T-helper 17 cell (primary cell): Measurements from ENCODE around the gene PDGFRB. TPM values are rescaled to one million over a fixed set of nuclear protein-coding genes. Genes with fewer than 3 reads are reported as not detected.

Source experiments
- ATAC-seq: fragments of 150-1000 bp; cut with Tn5 transposase; 2 replicates; pipeline ENCODE4 v1.10.0; 2021; ENCODE audit warnings: mild to moderate bottlenecking, moderate library complexity
- DNase-seq, 3 donors: peaks; one replicate each; pipeline versions ENCODE4 v3.0.0 to v3.0.0-alpha.2; 2020 to 2021
- H3K9me3 ChIP-seq: one replicate; pipeline ENCODE4 v1.7.0; 2013; ENCODE audit warnings: low read length, mild to moderate bottlenecking; ENCODE audit not compliant: control insufficient read depth, poor library complexity, severe bottlenecking
- H3K27ac Mint-ChIP-seq: one replicate; pipeline ENCODE4 v1.8.0; 2022; ENCODE audit warnings: mild to moderate bottlenecking, moderate library complexity, mixed read lengths
- H3K27me3 Mint-ChIP-seq: one replicate; pipeline ENCODE4 v1.8.0; 2022; ENCODE audit warnings: mixed read lengths
- H3K36me3 Mint-ChIP-seq: one replicate; pipeline ENCODE4 v1.8.0; 2022; ENCODE audit warnings: low read depth, mixed read lengths
- H3K4me1 Mint-ChIP-seq: one replicate; pipeline ENCODE4 v1.8.0; 2022; ENCODE audit warnings: mild to moderate bottlenecking, mixed read lengths
- H3K4me3 Mint-ChIP-seq: one replicate; pipeline ENCODE4 v1.8.0; 2022; ENCODE audit warnings: mild to moderate bottlenecking, moderate library complexity, mixed read lengths
- total RNA-seq, 4 donors: library from RNA in 2 of 4; stranded (reverse) in 2 of 4; gene quantifications; one replicate each; pipeline ENCODE4 v1.2.3 and lab custom pipeline; 2022 to 2026

Gene PDGFRB
- total RNA-seq, 2 donors from 2014 or later: 0.57 TPM; not detected in 1

DNA sequence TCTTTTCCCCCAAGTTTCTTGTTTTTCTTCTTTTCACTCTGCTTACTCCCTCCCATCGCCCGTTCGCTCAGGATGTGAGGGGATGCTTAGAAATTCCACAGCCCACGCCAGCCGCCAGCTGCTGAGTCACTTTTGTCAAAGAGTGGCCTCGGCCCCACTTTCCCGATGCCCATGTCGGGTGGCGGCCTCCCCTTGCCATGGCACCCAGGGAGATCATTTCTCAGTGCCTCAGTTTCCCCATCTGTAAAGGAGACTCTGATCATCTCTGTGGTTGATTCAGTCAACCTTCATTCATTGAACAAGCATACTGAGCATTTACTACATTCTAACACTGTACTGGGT is 353 bp upstream of the PDGFRB start:
- Mint-ChIP-seq H3K27ac (peak overlapping the region; percentile 45), H3K4me1 (peaks cover 10% of the 10 kb centered on the region), H3K4me3 (peak overlapping the region; percentile 89), H3K36me3 (peaks cover 2% of the 10 kb centered on the region), H3K27me3 (peaks cover 44% of the 10 kb centered on the region)
- no peak for DNase-seq
- no peaks in the 10 kb centered on the region for H3K9me3 ChIP-seq
- no peak for ATAC-seq

DNA sequence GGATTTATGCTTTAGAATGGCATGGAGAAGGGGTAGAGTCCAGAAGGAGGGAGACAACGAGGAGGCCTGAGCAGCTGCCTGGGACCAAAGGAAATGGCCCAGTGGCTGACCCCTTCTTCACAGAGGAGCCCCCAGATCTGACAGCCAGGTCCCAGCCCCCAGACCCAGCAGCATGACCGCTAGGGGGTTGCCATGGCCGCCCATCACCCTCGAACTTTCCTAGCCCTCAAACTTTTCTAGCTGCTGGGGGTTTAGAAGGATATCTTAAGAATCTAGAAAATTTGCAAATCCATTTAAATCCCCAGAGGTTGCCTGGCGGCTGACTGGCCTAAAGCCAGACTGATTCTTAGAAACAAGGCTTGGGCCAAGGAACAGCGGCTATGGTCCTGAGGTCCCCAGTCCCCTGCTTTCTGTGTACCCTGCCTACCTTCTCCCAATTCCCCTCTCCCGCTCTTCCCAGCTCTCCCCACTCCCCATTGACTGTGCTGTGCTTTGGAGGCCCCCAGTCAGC is 972 bp downstream of the PDGFRB start:
- Mint-ChIP-seq H3K27ac (no peak overlapping the region), H3K36me3 (peaks cover 2% of the 10 kb centered on the region), H3K4me3 (peak overlapping the region; percentile 45), H3K27me3 (peaks cover 44% of the 10 kb centered on the region), H3K4me1 (peaks cover 9% of the 10 kb centered on the region)
- H3K9me3 ChIP-seq: no peaks in the 10 kb centered on the region
- ATAC-seq (no peak), DNase-seq (no peak)

DNA sequence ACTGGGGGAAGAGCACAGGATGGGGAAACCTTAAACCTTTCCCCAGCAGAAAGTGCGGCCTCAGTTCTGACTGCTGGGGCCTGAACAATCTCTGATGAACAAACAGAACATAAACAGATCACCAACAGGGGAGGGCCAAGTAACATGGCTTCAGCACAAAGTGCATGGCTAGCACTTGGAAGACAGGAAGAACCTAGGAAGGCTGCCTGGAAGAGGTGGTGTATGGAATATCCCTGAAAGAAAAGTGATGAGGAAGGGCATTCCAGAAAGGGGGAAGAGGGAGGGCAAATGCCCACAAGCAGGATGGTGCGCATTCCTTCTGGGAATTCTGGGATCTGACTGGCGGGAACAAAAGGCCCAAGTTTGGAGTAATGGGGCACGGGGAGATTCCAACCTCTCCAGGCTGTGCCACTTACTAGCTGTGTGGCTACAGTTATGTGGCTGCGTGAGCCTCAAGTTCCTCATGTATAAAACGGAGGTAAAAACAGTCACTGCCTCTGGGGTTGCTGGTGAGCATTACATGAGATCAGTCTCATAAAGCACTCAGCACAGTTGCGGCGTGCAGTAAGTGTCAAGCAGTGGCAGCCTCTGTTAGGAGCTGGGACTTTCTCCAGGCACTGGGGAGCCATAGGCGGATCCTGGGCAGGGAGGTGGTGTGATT is 1.6 kb downstream of the PDGFRB start:
- DNase-seq (no peak), ATAC-seq (peak; percentile 36)
- Mint-ChIP-seq H3K27ac (no peak overlapping the region), H3K4me1 (peaks cover 9% of the 10 kb centered on the region), H3K36me3 (peaks cover 2% of the 10 kb centered on the region), H3K4me3 (peak overlapping the region; percentile 45), H3K27me3 (peaks cover 44% of the 10 kb centered on the region)
- no peaks in the 10 kb centered on the region for H3K9me3 ChIP-seq

DNA sequence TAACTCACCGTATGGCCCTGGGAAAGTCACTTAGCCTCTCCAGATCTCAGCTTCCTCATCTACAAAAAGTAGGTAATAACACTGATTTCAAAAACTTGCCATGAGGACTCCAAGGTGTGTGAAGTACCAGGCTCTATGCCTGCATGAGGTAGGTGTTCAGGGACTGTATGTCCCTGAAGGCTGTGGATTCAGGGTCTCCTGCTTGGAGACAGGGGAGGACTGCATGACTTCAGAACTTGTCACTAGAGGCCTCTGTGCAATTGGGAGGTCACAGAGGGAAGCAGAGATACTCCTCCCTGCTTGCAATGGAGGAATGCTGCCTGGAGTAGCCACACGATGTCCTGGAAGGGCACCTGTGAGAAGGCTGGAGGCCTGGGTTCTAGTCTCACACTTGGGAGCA is 2.2 kb downstream of the PDGFRB start:
- ATAC-seq (no peak), DNase-seq (no peak)
- Mint-ChIP-seq H3K27ac (no peak overlapping the region), H3K4me3 (no peak overlapping the region), H3K27me3 (peaks cover 50% of the 10 kb centered on the region), H3K36me3 (peaks cover 2% of the 10 kb centered on the region), H3K4me1 (peaks cover 9% of the 10 kb centered on the region)
- no peaks in the 10 kb centered on the region for H3K9me3 ChIP-seq

DNA sequence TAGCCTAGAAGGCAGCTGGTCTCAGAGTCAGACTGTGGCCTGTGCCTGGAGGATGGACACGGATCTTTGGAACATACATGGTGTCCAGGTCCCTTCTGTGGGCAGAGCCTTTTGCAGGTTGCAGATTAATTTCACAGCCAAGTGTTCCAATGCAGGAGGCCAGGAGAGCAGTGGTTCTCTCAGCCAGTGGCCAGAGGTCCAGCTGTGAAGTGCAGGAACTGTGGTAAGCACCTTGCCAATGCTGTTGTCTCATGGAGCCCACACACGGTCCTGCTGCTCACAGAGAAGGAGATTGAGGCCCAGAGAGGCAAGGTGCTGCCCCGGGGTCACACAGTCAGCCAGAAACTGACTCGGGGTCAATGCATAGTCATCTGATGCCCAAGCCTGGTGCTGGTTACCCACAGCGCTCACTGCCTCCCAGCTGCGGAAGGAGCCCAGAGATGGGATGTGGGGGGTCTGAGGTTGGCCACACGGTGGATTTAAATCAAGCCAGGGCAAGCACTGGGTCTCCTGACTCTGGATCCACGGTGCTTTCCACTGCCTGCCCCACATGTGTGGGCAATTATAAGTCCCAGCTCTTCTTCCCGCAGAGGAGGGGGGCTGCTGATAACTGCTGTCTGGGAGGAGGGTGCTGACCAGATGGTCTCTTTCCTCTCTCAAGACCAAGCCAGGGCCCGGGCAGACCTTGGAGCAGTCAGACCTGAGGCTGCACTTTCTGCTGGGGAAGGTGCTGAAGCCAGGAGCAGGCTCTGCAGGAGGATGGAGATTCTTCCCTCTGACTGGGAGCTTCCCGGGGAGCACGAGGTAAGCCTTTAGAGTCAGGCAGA is 2.8 kb downstream of the PDGFRB start:
- H3K36me3 Mint-ChIP-seq: peaks cover 2% of the 10 kb centered on the region
- no peak for ATAC-seq
- H3K9me3 ChIP-seq: no peaks in the 10 kb centered on the region
- DNase-seq: no peak
- no peak overlapping the region for H3K4me3 Mint-ChIP-seq
- peaks cover 53% of the 10 kb centered on the region for H3K27me3 Mint-ChIP-seq
- H3K4me1 Mint-ChIP-seq: peaks cover 9% of the 10 kb centered on the region
- H3K27ac Mint-ChIP-seq: no peak overlapping the region

DNA sequence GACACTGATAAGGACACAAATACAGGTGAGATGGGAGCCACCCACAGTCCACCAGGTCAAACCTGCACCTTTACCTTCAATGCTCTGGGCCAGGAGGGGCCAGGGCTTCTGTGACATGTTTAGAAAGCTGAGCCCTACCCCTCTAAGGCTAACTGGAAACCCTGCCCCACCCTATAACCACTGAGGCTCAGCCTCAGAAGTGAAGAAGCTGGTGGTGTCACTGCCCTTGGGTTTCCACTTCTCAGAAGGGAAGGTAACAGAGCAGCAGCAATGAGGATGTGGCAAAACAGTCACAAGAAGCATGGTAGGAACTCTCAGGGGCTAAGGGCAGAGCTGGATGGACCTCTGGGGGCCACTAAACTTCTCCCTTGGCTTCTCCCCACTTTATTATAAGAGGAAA is 6.0 kb downstream of the PDGFRB start:
- H3K4me3 Mint-ChIP-seq: no peak overlapping the region
- no peak for DNase-seq

DNA sequence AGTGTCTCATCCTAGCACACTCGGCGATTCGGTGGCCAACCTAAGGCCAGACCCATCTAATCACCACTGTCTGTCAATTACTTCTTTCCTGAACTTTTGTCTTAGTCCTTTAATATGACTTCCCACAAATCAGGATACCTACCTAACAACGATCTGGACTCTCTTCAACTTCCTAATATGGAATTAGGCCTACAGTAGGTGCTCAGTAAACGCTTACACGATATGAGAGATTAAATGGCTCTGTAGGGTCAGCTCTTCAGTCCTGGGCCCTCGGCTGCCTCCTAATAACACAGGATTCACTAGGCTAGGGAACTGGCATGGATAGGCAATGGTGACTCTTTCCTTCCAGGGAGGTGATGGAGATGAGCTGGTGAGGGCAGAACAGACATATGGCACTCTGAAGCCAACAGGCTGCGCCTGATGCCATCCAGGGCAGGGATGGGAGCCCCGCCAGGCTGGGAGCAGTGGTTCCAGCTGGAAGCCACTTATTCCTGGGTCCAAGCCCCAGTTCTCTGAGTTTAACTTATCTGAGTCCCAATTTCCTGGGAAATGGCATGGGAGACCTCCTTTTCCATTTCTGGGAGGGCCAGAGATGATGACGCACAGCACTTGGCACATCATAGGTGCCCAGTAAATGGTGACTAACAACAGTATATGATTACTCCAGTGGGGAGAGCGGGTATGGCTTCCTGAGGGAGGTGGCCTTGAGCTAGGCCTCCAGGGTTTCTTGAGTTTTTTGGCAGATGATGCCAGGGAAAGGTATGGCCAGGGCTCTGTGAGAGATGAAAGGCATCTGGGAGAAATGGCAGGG is 7.3 kb downstream of the PDGFRB start:
- no peaks in the 10 kb centered on the region for H3K4me1 Mint-ChIP-seq
- H3K27me3 Mint-ChIP-seq: peaks cover 21% of the 10 kb centered on the region
- H3K9me3 ChIP-seq: no peaks in the 10 kb centered on the region
- DNase-seq (no peak), ATAC-seq (no peak)
- H3K36me3 Mint-ChIP-seq: peaks cover 2% of the 10 kb centered on the region
- no peak overlapping the region for H3K4me3 Mint-ChIP-seq
- H3K27ac Mint-ChIP-seq: no peak overlapping the region

More for the DNA sequence above, 6.0 kb downstream of the PDGFRB start:
- H3K9me3 ChIP-seq: no peaks in the 10 kb centered on the region
- peaks cover 27% of the 10 kb centered on the region for H3K27me3 Mint-ChIP-seq
- no peak overlapping the region for H3K27ac Mint-ChIP-seq
- ATAC-seq: no peak
- peaks cover 2% of the 10 kb centered on the region for H3K4me1 Mint-ChIP-seq
- H3K36me3 Mint-ChIP-seq: peaks cover 2% of the 10 kb centered on the region

DNA sequence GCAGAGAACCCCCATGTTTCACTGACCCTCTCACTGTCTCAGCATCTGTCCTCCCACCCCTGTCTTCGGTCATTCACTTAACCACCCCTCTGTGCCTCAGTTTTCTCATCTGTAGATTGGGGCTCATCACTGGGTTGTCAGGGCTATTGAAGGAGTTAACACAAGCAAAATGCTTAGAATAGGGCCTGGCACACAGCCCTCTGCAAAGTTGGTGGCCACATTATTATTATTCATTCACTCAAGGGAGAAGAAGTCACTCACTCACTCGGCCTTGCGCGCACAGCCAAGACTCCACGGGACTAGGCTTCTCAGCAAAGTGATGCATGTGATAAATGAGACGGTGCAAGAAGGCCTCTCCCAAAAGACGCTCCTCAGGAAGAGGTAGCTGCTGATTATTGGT is 8.0 kb downstream of the PDGFRB start:
- H3K9me3 ChIP-seq: no peaks in the 10 kb centered on the region
- Mint-ChIP-seq H3K4me3 (no peak overlapping the region), H3K27ac (no peak overlapping the region), H3K36me3 (peaks cover 2% of the 10 kb centered on the region), H3K4me1 (peaks cover 4% of the 10 kb centered on the region), H3K27me3 (peaks cover 20% of the 10 kb centered on the region)
- ATAC-seq: no peak
- DNase-seq: no peak

DNA sequence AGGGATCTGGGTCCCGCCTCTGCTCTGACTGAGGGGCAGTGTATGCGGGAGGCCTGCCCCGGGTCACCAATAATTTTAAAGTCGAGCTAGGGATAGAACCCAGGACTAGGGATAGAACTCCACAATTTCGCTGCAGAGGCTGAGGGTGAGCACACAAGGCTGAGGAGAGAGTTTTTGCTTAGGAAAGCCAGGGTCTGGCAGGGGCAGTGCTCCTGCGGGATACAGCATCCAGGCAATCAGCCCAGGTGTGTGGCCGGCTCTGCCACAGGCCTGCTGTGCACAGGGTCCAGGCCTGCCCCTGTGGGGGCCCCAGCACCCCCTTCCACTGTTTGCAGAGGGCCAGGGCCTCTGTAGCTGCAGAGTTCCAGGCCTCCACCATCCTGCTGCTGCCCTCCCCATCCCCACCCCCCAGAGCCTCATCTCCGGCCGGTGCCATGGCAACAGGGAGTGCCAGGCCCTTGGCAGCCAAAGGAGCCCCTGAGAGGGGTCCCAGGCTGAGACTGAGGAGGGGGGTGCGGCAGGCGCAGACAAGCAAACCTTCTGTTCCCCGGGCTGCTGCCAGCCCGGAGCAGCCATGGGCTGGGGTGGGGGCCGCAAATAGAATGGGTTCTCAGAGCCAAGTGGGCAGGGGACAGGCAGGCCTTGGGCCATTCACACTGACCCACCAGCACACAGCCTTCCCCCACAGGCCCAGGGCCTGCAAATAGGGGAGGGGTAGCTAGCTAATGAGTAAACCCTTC is 8.6 kb downstream of the PDGFRB start:
- no peak overlapping the region for H3K27ac Mint-ChIP-seq
- peaks cover 4% of the 10 kb centered on the region for H3K4me1 Mint-ChIP-seq
- DNase-seq: no peak
- peaks cover 16% of the 10 kb centered on the region for H3K27me3 Mint-ChIP-seq
- no peak overlapping the region for H3K4me3 Mint-ChIP-seq
- ATAC-seq: no peak
- H3K36me3 Mint-ChIP-seq: peaks cover 2% of the 10 kb centered on the region
- no peaks in the 10 kb centered on the region for H3K9me3 ChIP-seq

DNA sequence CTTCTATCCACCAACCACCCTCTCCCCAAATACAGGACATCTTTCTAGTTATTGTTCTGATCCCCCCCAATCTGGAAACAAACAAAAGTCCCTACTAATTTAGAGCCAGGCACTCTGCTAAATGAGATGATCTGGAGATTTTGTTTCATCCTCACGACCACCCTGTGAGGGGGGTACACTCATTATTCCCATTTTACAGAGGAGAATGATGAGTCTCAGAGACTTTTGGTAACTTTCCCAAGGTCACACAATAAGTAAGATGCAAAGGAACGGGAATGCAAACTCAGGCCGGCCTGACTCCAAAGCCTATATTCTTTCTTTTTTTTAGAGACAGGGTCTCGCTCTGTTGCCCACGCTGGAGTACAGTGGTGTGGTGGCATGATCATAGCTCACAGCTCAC is 9.4 kb downstream of the PDGFRB start:
- DNase-seq: no peak
- H3K36me3 Mint-ChIP-seq: peaks cover 2% of the 10 kb centered on the region
- H3K4me1 Mint-ChIP-seq: peaks cover 4% of the 10 kb centered on the region
- no peak for ATAC-seq
- H3K27me3 Mint-ChIP-seq: peaks cover 18% of the 10 kb centered on the region
- peak overlapping the region; percentile 57 for H3K27ac Mint-ChIP-seq
- no peaks in the 10 kb centered on the region for H3K9me3 ChIP-seq
- H3K4me3 Mint-ChIP-seq: no peak overlapping the region

DNA sequence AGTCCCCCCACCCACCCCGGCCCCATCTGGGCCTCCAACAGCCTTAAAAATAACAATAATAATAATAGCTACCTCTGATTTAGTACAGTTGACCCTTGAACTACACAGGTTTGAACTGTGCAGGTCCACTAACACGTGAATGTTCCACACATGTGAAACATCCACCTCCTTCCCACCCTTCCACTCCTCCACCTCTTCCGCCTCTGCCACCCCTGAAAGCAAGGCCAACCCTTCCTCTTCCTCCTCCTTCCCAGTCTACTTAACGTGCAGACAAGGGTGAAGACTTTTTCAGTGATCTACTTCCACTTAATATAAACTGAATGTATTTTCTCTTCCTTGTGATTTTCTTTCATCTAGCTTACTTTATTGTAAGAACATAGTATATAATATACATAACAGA is 10.8 kb downstream of the PDGFRB start:
- Mint-ChIP-seq H3K27me3 (peaks cover 22% of the 10 kb centered on the region), H3K36me3 (peaks cover 2% of the 10 kb centered on the region), H3K4me3 (no peak overlapping the region), H3K4me1 (peaks cover 4% of the 10 kb centered on the region), H3K27ac (no peak overlapping the region)
- ATAC-seq (no peak), DNase-seq (no peak)
- H3K9me3 ChIP-seq: no peaks in the 10 kb centered on the region

DNA sequence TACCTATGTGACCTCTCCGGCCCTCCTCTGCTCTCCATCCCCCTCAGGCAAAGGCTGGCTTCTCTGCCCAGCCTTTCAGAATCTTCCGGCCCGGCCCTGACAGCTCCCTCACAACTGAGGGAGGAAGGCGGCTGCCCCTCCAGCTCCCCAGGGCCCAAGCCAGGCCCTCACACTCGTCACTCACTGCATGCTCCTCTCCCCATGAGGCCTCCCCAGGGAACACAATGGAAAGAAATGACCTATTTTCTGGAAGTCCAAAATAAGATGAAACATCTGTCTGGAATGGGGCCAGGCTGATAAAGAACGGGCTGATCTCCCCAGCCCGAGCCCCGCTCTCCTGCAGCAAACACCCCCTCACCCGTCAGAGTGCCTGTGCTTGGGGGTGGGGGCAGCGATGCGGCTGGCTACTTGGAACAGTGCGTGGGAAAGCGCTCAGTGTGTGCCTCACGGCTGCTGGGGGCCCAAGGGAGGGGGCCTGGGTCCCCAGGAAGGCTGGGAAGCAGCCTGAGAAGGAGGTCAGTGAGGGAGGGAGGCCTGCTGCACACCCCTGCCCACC is 11.3 kb downstream of the PDGFRB start:
- Mint-ChIP-seq H3K27ac (no peak overlapping the region), H3K4me1 (peaks cover 4% of the 10 kb centered on the region)

More for the DNA sequence above, 11.3 kb downstream of the PDGFRB start:
- Mint-ChIP-seq H3K36me3 (peaks cover 2% of the 10 kb centered on the region), H3K4me3 (no peak overlapping the region), H3K27me3 (peaks cover 22% of the 10 kb centered on the region)
- DNase-seq (no peak), ATAC-seq (no peak)
- no peaks in the 10 kb centered on the region for H3K9me3 ChIP-seq
